ENCODE measurements around the gene NRXN3. TPM values are rescaled to one million over a fixed set of nuclear protein-coding genes. Genes with fewer than 3 reads are reported as not detected.

The NRXN3 gene
- total and polyA plus RNA-seq, 4 donors: 1.5 to 16.6 (median 7.7) TPM

DNA sequence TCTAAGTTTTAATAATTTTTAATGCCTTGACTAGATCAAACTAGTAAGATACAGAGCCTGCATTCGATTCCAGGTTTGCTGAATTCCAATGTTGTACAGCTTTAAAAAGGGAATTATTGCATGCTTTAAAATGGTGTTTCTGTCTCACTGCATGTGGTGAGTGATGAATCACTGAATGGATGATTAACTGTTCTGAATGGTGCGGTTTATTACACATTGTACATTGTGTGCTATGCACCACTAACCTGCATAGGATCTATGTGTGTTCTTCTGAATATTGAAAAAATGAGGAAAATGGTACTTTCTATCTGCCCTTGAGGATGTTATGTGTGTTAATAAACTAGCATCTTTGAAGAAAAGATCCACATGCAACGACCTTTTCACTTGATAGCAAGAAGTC, 231.7 kb downstream of the NRXN3 start:
- Histone ChIP-seq H3K27ac (ENCODE audit: low read depth in 1 of 2, low read length in 2 of 2) (no peak overlapping the region), H3K4me3 (ENCODE audit: low read length in 2 of 2) (no peak overlapping the region), H3K4me1 (ENCODE audit: control insufficient read depth in 1 of 2, insufficient read depth in 2 of 2, low read length in 2 of 2) (no peaks in the 10 kb centered on the region), H3K27me3 (ENCODE audit: control insufficient read depth in 1 of 2, insufficient read depth in 2 of 2, low read length in 1 of 2) (no peaks in the 10 kb centered on the region), H3K36me3 (ENCODE audit: control insufficient read depth in 1 of 2, insufficient read depth in 2 of 2, low read length in 1 of 2) (no peaks in the 10 kb centered on the region), H3K9me3 (ENCODE audit: control insufficient read depth, low read length) (peaks cover 1% of the 10 kb centered on the region)
- DNase-seq (no peak), ATAC-seq (ENCODE audit: low FRiP score) (no peak)
- intact Hi-C loops (cut with DNase I): no loop called here
- WGBS, 2 donors: 67 to 73% methylated on average over 3 of the region's 3 CpGs

GRCh38 chr14:78403278-78403815, 233.2 kb downstream of the NRXN3 start:
- DNase-seq: no peak
- ATAC-seq (ENCODE audit: low FRiP score): no peak

DNA sequence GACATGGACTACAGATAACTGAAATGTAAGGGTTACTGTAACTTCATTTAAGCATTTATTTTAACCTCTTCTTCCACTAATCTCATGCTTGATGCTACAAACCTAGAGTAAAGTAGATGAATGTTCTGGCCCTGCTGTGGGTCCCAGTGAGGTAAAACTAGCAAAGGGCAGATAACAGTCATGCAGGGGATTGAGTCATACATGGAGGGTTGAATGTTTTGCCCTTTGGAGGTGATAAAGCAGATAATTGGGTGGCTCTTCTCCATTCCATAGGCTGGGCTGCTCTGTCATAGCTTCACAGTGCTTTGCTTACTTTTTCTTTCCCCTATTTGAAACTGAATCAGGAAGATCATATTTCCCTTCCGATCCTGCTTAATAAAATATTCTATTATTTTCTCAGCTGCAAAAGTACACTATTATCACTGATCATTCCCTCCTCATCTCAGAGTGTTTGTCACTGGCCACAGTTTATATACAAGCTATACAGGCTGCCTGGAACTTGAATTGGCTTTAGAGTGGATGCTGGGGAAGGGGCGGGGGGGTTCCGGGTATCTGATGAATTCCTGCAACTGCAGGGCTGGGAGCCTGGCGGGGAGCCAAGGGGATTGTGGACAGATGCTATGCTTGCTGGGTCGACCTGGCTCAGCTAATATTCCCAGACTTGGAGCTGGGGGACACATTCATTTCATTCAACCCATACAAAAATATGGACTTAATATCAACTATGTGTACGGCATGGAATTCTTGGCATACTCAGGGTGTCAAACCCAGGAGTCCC, 235.1 kb downstream of the NRXN3 start:
- WGBS, 2 donors: 43 to 51% methylated on average over 6 of the region's 6 CpGs
- Histone ChIP-seq H3K27ac (ENCODE audit: low read depth in 1 of 2, low read length in 2 of 2) (no peak overlapping the region), H3K36me3 (ENCODE audit: control insufficient read depth in 1 of 2, insufficient read depth in 2 of 2, low read length in 1 of 2) (no peaks in the 10 kb centered on the region), H3K9me3 (ENCODE audit: control insufficient read depth, low read length) (peaks cover 1% of the 10 kb centered on the region), H3K4me3 (ENCODE audit: low read length in 2 of 2) (no peak overlapping the region), H3K27me3 (ENCODE audit: control insufficient read depth in 1 of 2, insufficient read depth in 2 of 2, low read length in 1 of 2) (no peaks in the 10 kb centered on the region), H3K4me1 (ENCODE audit: control insufficient read depth in 1 of 2, insufficient read depth in 2 of 2, low read length in 2 of 2) (no peaks in the 10 kb centered on the region)
- intact Hi-C loops (cut with DNase I): no loop called here
- ATAC-seq (ENCODE audit: low FRiP score) (no peak), DNase-seq (no peak)

More at GRCh38 chr14:78403278-78403815, 233.2 kb downstream of the NRXN3 start:
- Histone ChIP-seq H3K27ac (ENCODE audit: low read depth in 1 of 2, low read length in 2 of 2) (no peak overlapping the region), H3K4me1 (ENCODE audit: control insufficient read depth in 1 of 2, insufficient read depth in 2 of 2, low read length in 2 of 2) (no peaks in the 10 kb centered on the region), H3K36me3 (ENCODE audit: control insufficient read depth in 1 of 2, insufficient read depth in 2 of 2, low read length in 1 of 2) (no peaks in the 10 kb centered on the region), H3K4me3 (ENCODE audit: low read length in 2 of 2) (no peak overlapping the region), H3K9me3 (ENCODE audit: control insufficient read depth, low read length) (peaks cover 1% of the 10 kb centered on the region), H3K27me3 (ENCODE audit: control insufficient read depth in 1 of 2, insufficient read depth in 2 of 2, low read length in 1 of 2) (no peaks in the 10 kb centered on the region)
- WGBS, 2 donors: 20 to 21% methylated on average over 8 of the region's 8 CpGs
- intact Hi-C loops (cut with DNase I): no loop called here

DNA sequence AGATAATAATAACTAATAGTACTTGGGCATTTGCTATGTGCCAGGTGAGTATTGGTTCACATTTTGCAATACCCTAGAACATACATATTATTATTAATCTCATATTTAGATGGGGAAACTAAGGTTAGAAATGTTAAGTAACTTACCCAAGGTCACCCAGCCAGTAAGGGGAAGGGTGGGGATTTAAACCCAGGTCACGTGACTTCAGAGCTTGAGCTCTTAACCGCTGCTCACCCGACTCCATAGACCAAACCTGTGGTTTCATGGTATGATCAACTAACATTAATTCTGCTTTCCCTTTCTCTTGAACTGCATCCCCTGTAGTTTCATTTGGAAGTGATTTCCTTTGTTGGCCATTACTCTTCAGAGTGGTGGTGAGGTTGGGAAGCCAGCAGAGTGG, 242.3 kb downstream of the NRXN3 start:
- Histone ChIP-seq H3K27me3 (ENCODE audit: control insufficient read depth in 1 of 2, insufficient read depth in 2 of 2, low read length in 1 of 2) (no peaks in the 10 kb centered on the region), H3K36me3 (ENCODE audit: control insufficient read depth in 1 of 2, insufficient read depth in 2 of 2, low read length in 1 of 2) (no peaks in the 10 kb centered on the region), H3K9me3 (ENCODE audit: control insufficient read depth, low read length) (peaks cover 3% of the 10 kb centered on the region), H3K4me1 (ENCODE audit: control insufficient read depth in 1 of 2, insufficient read depth in 2 of 2, low read length in 2 of 2) (no peaks in the 10 kb centered on the region), H3K4me3 (ENCODE audit: low read length in 2 of 2) (no peak overlapping the region), H3K27ac (ENCODE audit: low read depth in 1 of 2, low read length in 2 of 2) (no peak overlapping the region)
- intact Hi-C loops (cut with DNase I): no loop called here
- WGBS, 2 donors: 86 to 87% methylated on average over 3 of the region's 3 CpGs
- ATAC-seq (ENCODE audit: low FRiP score) (no peak), DNase-seq (no peak)

- Histone ChIP-seq H3K4me3 (ENCODE audit: low read length in 2 of 2) (no peak overlapping the region), H3K27me3 (ENCODE audit: control insufficient read depth in 1 of 2, insufficient read depth in 2 of 2, low read length in 1 of 2) (no peaks in the 10 kb centered on the region), H3K4me1 (ENCODE audit: control insufficient read depth in 1 of 2, insufficient read depth in 2 of 2, low read length in 2 of 2) (no peaks in the 10 kb centered on the region), H3K9me3 (ENCODE audit: control insufficient read depth, low read length) (peaks cover 3% of the 10 kb centered on the region), H3K27ac (ENCODE audit: low read depth in 1 of 2, low read length in 2 of 2) (no peak overlapping the region), H3K36me3 (ENCODE audit: control insufficient read depth in 1 of 2, insufficient read depth in 2 of 2, low read length in 1 of 2) (no peaks in the 10 kb centered on the region)
- ATAC-seq (ENCODE audit: low FRiP score) (no peak), DNase-seq (no peak)
- intact Hi-C loops (cut with DNase I): no loop called here
- WGBS, 2 donors: 71 to 72% methylated on average over 3 of the region's 3 CpGs
These were observed 244.0 kb downstream of the NRXN3 start for GRCh38 chr14:78414172-78414571.

DNA sequence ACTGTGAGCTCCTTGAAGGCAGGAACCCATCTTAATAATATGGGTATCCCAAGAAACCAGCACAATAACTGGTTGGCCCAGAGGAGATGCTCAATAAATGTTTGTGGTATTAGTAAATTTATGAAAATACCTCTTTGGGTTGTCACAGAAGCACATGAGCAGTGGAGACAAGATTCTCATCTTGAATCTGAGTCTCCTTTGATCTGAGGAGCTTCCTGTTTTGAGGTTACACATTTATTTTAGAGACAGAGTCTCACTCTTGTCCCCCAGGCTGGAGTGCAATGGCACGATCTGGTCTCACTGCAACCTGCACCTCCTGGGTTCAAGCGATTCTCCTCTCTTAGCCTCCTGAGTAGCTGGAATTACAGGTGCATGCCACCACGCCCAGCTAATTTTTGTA, 247.4 kb downstream of the NRXN3 start:
- ATAC-seq (ENCODE audit: low FRiP score): no peak
- intact Hi-C loops (cut with DNase I): no loop called here

GRCh38 chr14:78424311-78424710, 254.1 kb downstream of the NRXN3 start:
- 17 to 36% methylated on average over 1 of the region's 1 CpG for WGBS, 2 donors
- ATAC-seq (ENCODE audit: low FRiP score): no peak
- no peak for DNase-seq
- intact Hi-C loops (cut with DNase I): no loop called here
- Histone ChIP-seq H3K27me3 (ENCODE audit: control insufficient read depth in 1 of 2, insufficient read depth in 2 of 2, low read length in 1 of 2) (no peaks in the 10 kb centered on the region), H3K36me3 (ENCODE audit: control insufficient read depth in 1 of 2, insufficient read depth in 2 of 2, low read length in 1 of 2) (no peaks in the 10 kb centered on the region), H3K4me3 (ENCODE audit: low read length in 2 of 2) (no peak overlapping the region), H3K4me1 (ENCODE audit: control insufficient read depth in 1 of 2, insufficient read depth in 2 of 2, low read length in 2 of 2) (no peaks in the 10 kb centered on the region), H3K9me3 (ENCODE audit: control insufficient read depth, low read length) (no peaks in the 10 kb centered on the region), H3K27ac (ENCODE audit: low read depth in 1 of 2, low read length in 2 of 2) (no peak overlapping the region)

More for the DNA sequence above, 247.4 kb downstream of the NRXN3 start:
- no peak for DNase-seq
- Histone ChIP-seq H3K36me3 (ENCODE audit: control insufficient read depth in 1 of 2, insufficient read depth in 2 of 2, low read length in 1 of 2) (no peaks in the 10 kb centered on the region), H3K9me3 (ENCODE audit: control insufficient read depth, low read length) (peaks cover 3% of the 10 kb centered on the region), H3K27ac (ENCODE audit: low read depth in 1 of 2, low read length in 2 of 2) (no peak overlapping the region), H3K4me3 (ENCODE audit: low read length in 2 of 2) (no peak overlapping the region), H3K4me1 (ENCODE audit: control insufficient read depth in 1 of 2, insufficient read depth in 2 of 2, low read length in 2 of 2) (no peaks in the 10 kb centered on the region), H3K27me3 (ENCODE audit: control insufficient read depth in 1 of 2, insufficient read depth in 2 of 2, low read length in 1 of 2) (no peaks in the 10 kb centered on the region)
- WGBS, 2 donors: 83 to 86% methylated on average over 3 of the region's 3 CpGs

DNA sequence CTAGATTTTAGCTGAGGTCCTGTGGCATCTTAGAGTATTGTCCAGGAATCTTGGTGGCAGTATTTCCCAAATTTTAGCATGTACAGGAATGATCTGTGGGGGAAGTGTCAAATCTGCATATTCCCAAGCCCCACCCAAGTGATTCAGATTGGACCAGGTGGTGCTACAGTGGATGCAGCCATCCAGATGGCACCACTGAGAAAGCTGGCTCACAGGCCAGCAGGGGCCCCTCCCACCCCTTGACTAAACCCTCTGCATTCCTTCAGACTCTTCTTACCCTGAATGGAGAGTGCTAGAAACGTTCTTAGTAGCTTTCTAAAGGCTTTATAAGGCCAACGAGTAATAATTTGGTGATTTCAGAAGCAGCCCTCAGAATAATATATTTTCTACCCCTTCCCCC, 255.2 kb downstream of the NRXN3 start:
- intact Hi-C loops (cut with DNase I): no loop called here
- ATAC-seq (ENCODE audit: low FRiP score) (no peak), DNase-seq (no peak)
- Histone ChIP-seq H3K27ac (ENCODE audit: low read depth in 1 of 2, low read length in 2 of 2) (no peak overlapping the region), H3K9me3 (ENCODE audit: control insufficient read depth, low read length) (no peaks in the 10 kb centered on the region), H3K4me3 (ENCODE audit: low read length in 2 of 2) (no peak overlapping the region), H3K27me3 (ENCODE audit: control insufficient read depth in 1 of 2, insufficient read depth in 2 of 2, low read length in 1 of 2) (no peaks in the 10 kb centered on the region), H3K36me3 (ENCODE audit: control insufficient read depth in 1 of 2, insufficient read depth in 2 of 2, low read length in 1 of 2) (no peaks in the 10 kb centered on the region), H3K4me1 (ENCODE audit: control insufficient read depth in 1 of 2, insufficient read depth in 2 of 2, low read length in 2 of 2) (no peaks in the 10 kb centered on the region)
- WGBS, 2 donors: 33 to 51% methylated on average over 2 of the region's 2 CpGs

DNA sequence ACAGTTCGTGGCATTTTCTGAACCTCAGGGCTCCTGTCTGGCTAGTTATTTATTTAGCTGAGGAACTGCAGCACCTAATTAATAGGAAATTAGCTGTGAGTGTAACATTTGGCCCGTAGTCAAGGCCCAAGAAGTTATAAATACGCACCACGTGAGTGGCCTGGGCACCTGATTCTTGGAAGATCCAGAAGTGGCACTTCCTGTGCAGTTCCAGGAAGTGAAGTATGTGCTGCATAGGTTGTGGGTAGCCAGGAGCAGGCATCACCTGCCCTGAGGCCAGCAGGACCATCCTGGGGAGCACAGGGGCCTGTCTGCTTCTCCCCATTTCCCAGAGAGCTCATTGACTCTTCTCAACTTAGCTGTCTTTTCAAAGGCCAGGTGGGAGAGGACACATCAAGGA, 255.6 kb downstream of the NRXN3 start:
- no peak overlapping the region for H3K27ac ChIP-seq (ENCODE audit: low read depth in 1 of 2, low read length in 2 of 2)
- no peaks in the 10 kb centered on the region for H3K27me3 ChIP-seq (ENCODE audit: control insufficient read depth in 1 of 2, insufficient read depth in 2 of 2, low read length in 1 of 2)
- ATAC-seq (ENCODE audit: low FRiP score) (no peak), DNase-seq (no peak)
- no peaks in the 10 kb centered on the region for H3K9me3 ChIP-seq (ENCODE audit: control insufficient read depth, low read length)
- intact Hi-C loops (cut with DNase I): no loop called here
- H3K4me3 ChIP-seq (ENCODE audit: low read length in 2 of 2): no peak overlapping the region
- H3K36me3 ChIP-seq (ENCODE audit: control insufficient read depth in 1 of 2, insufficient read depth in 2 of 2, low read length in 1 of 2): no peaks in the 10 kb centered on the region
- no peaks in the 10 kb centered on the region for H3K4me1 ChIP-seq (ENCODE audit: control insufficient read depth in 1 of 2, insufficient read depth in 2 of 2, low read length in 2 of 2)
- 64 to 65% methylated on average over 4 of the region's 4 CpGs for WGBS, 2 donors
